Measurements from ENCODE around the gene MTARC1.

MTARC1 gene

DNA sequence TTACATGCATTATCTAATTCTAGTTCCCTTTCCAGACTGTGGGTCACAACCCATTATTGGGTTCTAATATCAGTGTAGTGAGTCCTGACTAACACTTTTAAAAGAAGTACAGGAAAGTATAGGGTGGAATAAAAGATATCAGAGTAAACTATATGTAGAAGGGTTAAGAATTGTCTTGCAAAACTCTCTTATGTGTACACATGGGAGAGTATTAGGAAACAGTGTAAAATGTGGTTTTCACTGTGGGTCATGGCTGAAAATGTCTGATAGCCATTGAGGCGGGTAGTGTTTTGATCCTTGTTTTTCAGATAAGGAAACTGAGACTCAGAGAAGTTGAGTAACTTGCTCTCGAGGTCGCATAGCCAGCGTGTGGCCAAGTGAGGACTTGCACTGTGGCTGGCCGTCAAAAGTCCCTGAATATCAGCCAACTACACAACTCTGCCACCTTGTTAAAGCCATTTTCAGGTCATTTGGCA is 18.5 kb upstream of the MTARC1 start:
- Histone ChIP-seq H3K9me3 (ENCODE audit: control insufficient read depth, low read length) (no peaks in the 10 kb centered on the region), H3K36me3 (ENCODE audit: control insufficient read depth, insufficient read depth, low read length) (no peaks in the 10 kb centered on the region), H3K4me3 (ENCODE audit: insufficient read depth, low read depth, low read length, poor library complexity, severe bottlenecking) (no peak overlapping the region), H3K4me1 (ENCODE audit: control insufficient read depth, insufficient read depth, low read length, poor library complexity, severe bottlenecking) (no peaks in the 10 kb centered on the region), H3K27ac (ENCODE audit: insufficient read depth, low read length, poor library complexity, severe bottlenecking) (no peak overlapping the region), H3K27me3 (replicated peaks; ENCODE audit: control insufficient read depth, insufficient read depth, low read length, poor library complexity, severe bottlenecking) (no peaks in the 10 kb centered on the region)
- no peak for DNase-seq

DNA sequence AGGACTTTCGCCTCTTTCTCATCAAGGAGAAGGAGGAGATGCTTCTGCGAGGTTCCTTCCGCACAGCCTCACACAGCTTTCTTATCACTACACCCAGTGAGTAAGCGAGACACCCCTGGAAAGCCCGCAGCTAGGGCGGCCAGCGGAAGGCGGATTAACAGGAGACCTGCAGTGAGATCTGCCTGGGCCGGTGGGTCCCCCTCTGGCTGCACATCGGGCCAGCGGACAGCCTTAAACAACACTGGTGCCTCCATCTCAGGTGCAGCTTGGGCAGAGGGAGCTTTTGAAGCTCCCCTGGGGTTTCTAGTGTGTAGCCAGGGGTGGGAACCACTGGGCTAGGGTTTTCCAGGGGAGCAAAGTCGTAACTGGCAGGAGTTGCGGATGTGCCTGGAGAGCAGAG is 17.5 kb upstream of the MTARC1 start:
- Histone ChIP-seq H3K27ac (ENCODE audit: insufficient read depth, low read length, poor library complexity, severe bottlenecking) (no peak overlapping the region), H3K27me3 (replicated peaks; ENCODE audit: control insufficient read depth, insufficient read depth, low read length, poor library complexity, severe bottlenecking) (no peaks in the 10 kb centered on the region)

DNA sequence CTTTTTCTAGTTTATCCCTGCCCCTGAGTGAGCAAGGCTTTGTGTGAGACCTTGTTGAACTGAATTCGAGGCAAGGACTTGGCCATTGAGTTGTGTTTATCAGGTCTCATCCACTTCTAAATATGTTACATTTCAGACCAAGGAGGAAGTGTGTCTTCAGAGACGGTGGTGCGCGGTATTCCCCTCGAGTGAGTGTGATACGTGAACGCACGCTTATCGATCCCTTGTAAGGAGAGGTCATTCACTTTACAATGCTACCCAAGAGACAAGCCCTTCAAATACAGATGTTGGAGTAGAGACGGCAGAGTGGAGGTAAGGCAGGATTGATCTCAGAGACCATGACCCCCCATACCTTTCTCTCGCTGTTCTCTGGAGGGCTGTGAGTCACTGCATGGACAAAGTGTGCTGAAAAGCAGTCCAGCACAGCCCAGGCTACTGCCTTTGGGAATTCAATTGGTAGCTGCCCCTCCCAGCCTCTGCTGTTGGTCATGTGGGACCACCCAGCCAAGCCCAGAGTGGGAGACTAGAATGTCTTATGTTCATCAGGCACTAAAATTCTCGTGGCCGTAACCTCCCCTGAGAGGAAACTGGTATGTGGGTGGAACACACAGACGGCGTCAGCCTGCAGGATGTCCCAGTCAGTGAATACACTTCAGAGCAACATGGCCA is 16.3 kb upstream of the MTARC1 start:
- Histone ChIP-seq H3K27ac (ENCODE audit: insufficient read depth, low read length, poor library complexity, severe bottlenecking) (no peak overlapping the region), H3K9me3 (ENCODE audit: control insufficient read depth, low read length) (no peaks in the 10 kb centered on the region), H3K4me3 (ENCODE audit: insufficient read depth, low read depth, low read length, poor library complexity, severe bottlenecking) (no peak overlapping the region), H3K4me1 (ENCODE audit: control insufficient read depth, insufficient read depth, low read length, poor library complexity, severe bottlenecking) (no peaks in the 10 kb centered on the region), H3K27me3 (replicated peaks; ENCODE audit: control insufficient read depth, insufficient read depth, low read length, poor library complexity, severe bottlenecking) (no peaks in the 10 kb centered on the region), H3K36me3 (ENCODE audit: control insufficient read depth, insufficient read depth, low read length) (no peaks in the 10 kb centered on the region)
- DNase-seq = no peak

More for the DNA sequence above, 17.5 kb upstream of the MTARC1 start:
- no peak for DNase-seq
- no peak overlapping the region for H3K4me3 ChIP-seq (ENCODE audit: insufficient read depth, low read depth, low read length, poor library complexity, severe bottlenecking)
- no peaks in the 10 kb centered on the region for H3K9me3 ChIP-seq (ENCODE audit: control insufficient read depth, low read length)
- H3K4me1 ChIP-seq (ENCODE audit: control insufficient read depth, insufficient read depth, low read length, poor library complexity, severe bottlenecking) = no peaks in the 10 kb centered on the region
- H3K36me3 ChIP-seq (ENCODE audit: control insufficient read depth, insufficient read depth, low read length) = no peaks in the 10 kb centered on the region

DNA sequence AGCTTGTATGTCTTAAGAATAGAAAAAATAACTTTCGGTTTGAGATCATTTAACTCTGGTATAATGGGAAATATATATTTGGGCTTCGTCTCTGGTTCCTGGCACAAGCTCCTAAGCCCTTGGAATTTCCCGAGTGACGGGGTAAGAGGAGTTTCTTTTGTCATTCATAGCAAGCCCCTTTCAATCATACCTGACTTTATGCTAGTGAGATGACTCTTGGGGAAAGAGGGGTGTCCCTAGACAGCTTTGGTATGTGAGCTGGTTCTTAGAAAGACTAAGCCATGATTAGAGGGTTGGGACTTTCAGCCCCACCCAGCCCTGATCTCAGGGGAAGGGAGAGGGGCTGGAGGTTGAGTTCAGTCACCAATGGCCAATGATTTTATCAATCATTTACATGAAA is 13.9 kb upstream of the MTARC1 start:
- no peaks in the 10 kb centered on the region for H3K4me1 ChIP-seq (ENCODE audit: control insufficient read depth, insufficient read depth, low read length, poor library complexity, severe bottlenecking)
- H3K9me3 ChIP-seq (ENCODE audit: control insufficient read depth, low read length) = no peaks in the 10 kb centered on the region
- H3K4me3 ChIP-seq (ENCODE audit: insufficient read depth, low read depth, low read length, poor library complexity, severe bottlenecking) = no peak overlapping the region
- DNase-seq = no peak
- no peak overlapping the region for H3K27ac ChIP-seq (ENCODE audit: insufficient read depth, low read length, poor library complexity, severe bottlenecking)
- no peaks in the 10 kb centered on the region for H3K27me3 ChIP-seq (replicated peaks; ENCODE audit: control insufficient read depth, insufficient read depth, low read length, poor library complexity, severe bottlenecking)
- no peaks in the 10 kb centered on the region for H3K36me3 ChIP-seq (ENCODE audit: control insufficient read depth, insufficient read depth, low read length)

DNA sequence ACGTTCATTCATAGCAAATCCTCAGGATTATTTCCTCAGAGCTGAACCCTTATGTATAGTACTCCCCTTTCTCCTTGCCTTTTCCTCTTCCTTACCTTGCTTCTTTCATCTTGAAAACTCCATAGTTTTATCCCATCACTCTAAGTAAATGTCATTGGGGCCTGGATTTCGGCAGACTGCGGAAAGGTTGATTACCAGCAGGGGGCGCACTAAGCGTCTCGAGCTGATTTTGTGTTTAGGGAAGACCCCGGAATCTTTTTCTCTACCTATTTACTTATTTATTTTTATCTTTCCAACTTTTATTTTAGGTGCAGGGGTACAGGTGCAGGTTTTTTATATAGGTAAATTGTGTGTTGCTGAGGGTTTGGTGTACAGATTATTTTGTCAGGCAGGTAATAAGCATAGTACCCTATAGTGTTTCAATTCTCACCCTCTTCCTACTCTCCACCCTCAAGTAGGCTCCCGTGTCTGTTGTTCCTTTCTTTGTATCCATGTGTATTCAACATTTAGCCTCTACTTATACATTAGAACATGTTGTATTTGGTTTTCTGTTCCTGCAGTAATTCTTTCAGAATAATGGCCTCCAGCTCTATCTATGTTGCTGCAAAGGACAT is 11.4 kb upstream of the MTARC1 start:
- Histone ChIP-seq H3K27ac (ENCODE audit: insufficient read depth, low read length, poor library complexity, severe bottlenecking) (no peak overlapping the region), H3K36me3 (ENCODE audit: control insufficient read depth, insufficient read depth, low read length) (no peaks in the 10 kb centered on the region), H3K9me3 (ENCODE audit: control insufficient read depth, low read length) (no peaks in the 10 kb centered on the region), H3K4me1 (ENCODE audit: control insufficient read depth, insufficient read depth, low read length, poor library complexity, severe bottlenecking) (no peaks in the 10 kb centered on the region), H3K4me3 (ENCODE audit: insufficient read depth, low read depth, low read length, poor library complexity, severe bottlenecking) (no peak overlapping the region), H3K27me3 (replicated peaks; ENCODE audit: control insufficient read depth, insufficient read depth, low read length, poor library complexity, severe bottlenecking) (no peaks in the 10 kb centered on the region)
- peak in 1 of 3 donors; percentile 7 for DNase-seq

DNA sequence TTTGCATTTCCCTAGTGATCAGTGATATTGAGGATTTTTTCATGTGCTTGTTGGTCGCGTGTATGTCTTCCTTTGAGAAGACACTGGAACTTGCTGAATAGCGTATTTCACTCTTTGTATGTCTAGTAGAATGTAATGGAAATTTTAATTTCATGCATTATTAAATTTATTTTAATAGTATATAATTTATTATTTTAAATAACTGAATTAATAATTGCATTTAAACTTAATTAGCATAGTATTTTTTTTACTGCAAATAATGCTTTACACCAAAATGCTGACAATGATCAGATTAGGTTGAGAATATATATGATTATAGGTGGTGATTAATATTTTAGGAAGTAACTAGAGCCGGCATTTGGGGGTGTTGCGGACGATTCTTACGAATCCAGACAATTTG is 10.5 kb upstream of the MTARC1 start:
- H3K9me3 ChIP-seq (ENCODE audit: control insufficient read depth, low read length) = no peaks in the 10 kb centered on the region
- H3K27ac ChIP-seq (ENCODE audit: insufficient read depth, low read length, poor library complexity, severe bottlenecking) = no peak overlapping the region
- H3K27me3 ChIP-seq (replicated peaks; ENCODE audit: control insufficient read depth, insufficient read depth, low read length, poor library complexity, severe bottlenecking) = no peaks in the 10 kb centered on the region
- DNase-seq = no peak
- H3K36me3 ChIP-seq (ENCODE audit: control insufficient read depth, insufficient read depth, low read length) = no peaks in the 10 kb centered on the region
- H3K4me3 ChIP-seq (ENCODE audit: insufficient read depth, low read depth, low read length, poor library complexity, severe bottlenecking) = no peak overlapping the region
- H3K4me1 ChIP-seq (ENCODE audit: control insufficient read depth, insufficient read depth, low read length, poor library complexity, severe bottlenecking) = no peaks in the 10 kb centered on the region

DNA sequence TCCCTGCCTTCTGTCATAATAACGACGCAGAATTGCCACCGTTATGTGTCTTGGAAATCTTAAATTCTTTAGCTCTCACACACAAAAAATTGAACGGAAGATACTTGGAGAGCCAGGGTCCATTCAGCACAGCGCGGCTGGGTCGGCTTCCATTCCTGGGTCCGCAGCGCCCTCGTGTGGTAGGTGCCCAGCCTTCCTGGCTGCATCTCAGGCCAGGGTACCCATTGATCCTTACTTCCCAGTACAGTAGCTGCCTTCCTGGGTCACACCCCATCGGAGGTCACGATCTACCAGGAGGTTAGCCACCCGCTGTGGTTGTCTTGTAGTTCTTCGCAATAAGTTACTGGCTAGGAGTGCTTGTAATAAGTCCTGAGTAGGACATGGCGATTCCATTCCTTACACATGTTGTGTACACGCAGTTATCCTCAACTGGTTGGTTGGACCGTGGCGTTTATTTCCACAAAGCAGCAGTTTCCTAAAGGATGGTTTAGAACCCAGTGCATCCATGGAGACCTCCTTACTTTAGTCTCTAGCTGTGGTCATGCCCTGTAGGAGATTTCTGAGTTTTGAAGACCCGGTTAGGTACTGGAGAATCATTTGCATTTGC is 9.9 kb upstream of the MTARC1 start:
- Histone ChIP-seq H3K4me3 (ENCODE audit: insufficient read depth, low read depth, low read length, poor library complexity, severe bottlenecking) (no peak overlapping the region), H3K27ac (ENCODE audit: insufficient read depth, low read length, poor library complexity, severe bottlenecking) (no peak overlapping the region), H3K4me1 (ENCODE audit: control insufficient read depth, insufficient read depth, low read length, poor library complexity, severe bottlenecking) (no peaks in the 10 kb centered on the region), H3K27me3 (replicated peaks; ENCODE audit: control insufficient read depth, insufficient read depth, low read length, poor library complexity, severe bottlenecking) (no peaks in the 10 kb centered on the region), H3K9me3 (ENCODE audit: control insufficient read depth, low read length) (no peaks in the 10 kb centered on the region), H3K36me3 (ENCODE audit: control insufficient read depth, insufficient read depth, low read length) (no peaks in the 10 kb centered on the region)
- DNase-seq = peak; percentile 11 to 30 (median 12)

DNA sequence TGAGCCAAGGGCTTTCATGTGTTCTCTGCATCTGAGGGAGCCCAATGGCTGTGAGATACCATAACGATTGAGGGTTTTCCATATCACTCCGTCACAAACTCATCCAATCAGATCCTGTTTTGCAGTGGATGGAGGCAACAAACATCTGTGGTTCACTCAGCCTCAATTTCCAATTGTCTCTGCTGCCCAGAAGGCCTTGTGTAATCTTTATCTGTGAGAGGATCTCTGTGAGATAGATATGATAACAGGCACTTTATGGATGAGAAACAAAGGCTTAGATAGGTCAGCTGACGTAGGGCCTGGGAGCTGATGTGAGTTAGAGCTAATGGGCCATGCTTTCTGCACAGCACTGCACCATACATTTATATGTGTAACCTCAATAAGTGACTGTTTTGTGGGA is 3.3 kb upstream of the MTARC1 start:
- Histone ChIP-seq H3K36me3 (ENCODE audit: control insufficient read depth, insufficient read depth, low read length) (no peaks in the 10 kb centered on the region), H3K9me3 (ENCODE audit: control insufficient read depth, low read length) (no peaks in the 10 kb centered on the region), H3K4me1 (ENCODE audit: control insufficient read depth, insufficient read depth, low read length, poor library complexity, severe bottlenecking) (no peaks in the 10 kb centered on the region), H3K27me3 (replicated peaks; ENCODE audit: control insufficient read depth, insufficient read depth, low read length, poor library complexity, severe bottlenecking) (peaks cover 7% of the 10 kb centered on the region), H3K27ac (ENCODE audit: insufficient read depth, low read length, poor library complexity, severe bottlenecking) (no peak overlapping the region), H3K4me3 (ENCODE audit: insufficient read depth, low read depth, low read length, poor library complexity, severe bottlenecking) (no peak overlapping the region)
- DNase-seq = no peak

DNA sequence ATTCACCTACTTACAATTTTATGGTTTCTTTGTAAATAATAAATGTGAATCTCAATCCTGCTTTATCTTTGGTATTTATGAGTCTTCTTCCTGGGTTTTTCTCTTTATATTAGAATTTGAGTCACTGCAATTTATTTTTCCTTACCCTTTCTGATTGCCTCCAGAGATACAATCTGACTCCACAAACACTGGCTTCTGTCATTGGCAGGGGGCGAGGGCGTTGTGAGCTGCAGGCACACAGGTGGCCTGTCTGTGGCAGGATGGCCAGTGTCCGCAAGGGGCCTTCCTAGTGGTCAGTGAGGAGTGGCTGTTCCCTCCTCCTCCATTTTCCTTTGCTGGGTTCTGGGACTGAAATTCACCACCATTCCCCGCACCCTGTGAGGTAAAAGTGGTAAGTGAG is 2.0 kb upstream of the MTARC1 start:
- no peak overlapping the region for H3K27ac ChIP-seq (ENCODE audit: insufficient read depth, low read length, poor library complexity, severe bottlenecking)
- no peaks in the 10 kb centered on the region for H3K4me1 ChIP-seq (ENCODE audit: control insufficient read depth, insufficient read depth, low read length, poor library complexity, severe bottlenecking)
- no peak for DNase-seq
- H3K36me3 ChIP-seq (ENCODE audit: control insufficient read depth, insufficient read depth, low read length) = no peaks in the 10 kb centered on the region
- H3K4me3 ChIP-seq (ENCODE audit: insufficient read depth, low read depth, low read length, poor library complexity, severe bottlenecking) = no peak overlapping the region
- no peaks in the 10 kb centered on the region for H3K9me3 ChIP-seq (ENCODE audit: control insufficient read depth, low read length)
- peaks cover 7% of the 10 kb centered on the region for H3K27me3 ChIP-seq (replicated peaks; ENCODE audit: control insufficient read depth, insufficient read depth, low read length, poor library complexity, severe bottlenecking)

Data from effector memory CD4-positive, alpha-beta T cell (primary cell).